ENCODE results near the gene MRPS22.

GRCh38 chr3:139361276-139361675 lies 17.5 kb downstream of the MRPS22 start:
- TF ChIP-seq CTCF (IDR thresholded peaks at IDR 0.05) (no peak), POLR2A (IDR thresholded peaks at IDR 0.05) (no peak), EP300 (IDR thresholded peaks at IDR 0.05) (no peak)
